Femur (tissue), 1 donor: ENCODE measurements around the gene MCM9.
"Not testable (repeated sequence)": the region's sequence is repeated elsewhere in the genome, so short reads cannot be mapped to it uniquely, and the experiment has no call there.

Source experiments
- DNase-seq: peaks from one replicate; pipeline ENCODE4 v3.0.0-alpha.2; 2017

The MCM9 gene

GRCh38 chr6:118860363-118860762 is 74.6 kb downstream of the MCM9 start:
- no peak for DNase-seq

- no peak for DNase-seq
Measured at GRCh38 chr6:118859517-118860064, 75.4 kb downstream of the MCM9 start.

GRCh38 chr6:118856301-118856700 is 78.7 kb downstream of the MCM9 start:
- no peak for DNase-seq

DNA sequence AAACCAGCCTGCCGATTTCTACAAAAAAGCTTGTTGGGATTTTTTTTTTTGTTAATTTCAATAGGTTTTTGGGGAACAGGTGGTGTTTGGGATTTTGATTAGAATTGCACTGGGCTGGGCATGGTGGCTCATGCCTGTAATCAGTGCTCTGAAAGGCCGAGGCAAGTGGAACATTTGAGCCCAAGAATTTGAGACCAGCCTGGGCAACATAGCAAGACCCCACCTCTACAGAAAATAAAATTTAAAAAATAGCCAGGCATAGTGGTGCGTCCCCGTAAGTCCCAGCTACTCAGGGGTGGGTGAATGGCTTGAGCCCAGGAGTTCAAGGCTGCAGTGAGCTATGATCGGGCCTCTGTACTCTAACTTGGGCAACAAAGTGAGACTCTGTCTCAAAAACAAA is 81.6 kb downstream of the MCM9 start:
- DNase-seq, result no peak

DNA sequence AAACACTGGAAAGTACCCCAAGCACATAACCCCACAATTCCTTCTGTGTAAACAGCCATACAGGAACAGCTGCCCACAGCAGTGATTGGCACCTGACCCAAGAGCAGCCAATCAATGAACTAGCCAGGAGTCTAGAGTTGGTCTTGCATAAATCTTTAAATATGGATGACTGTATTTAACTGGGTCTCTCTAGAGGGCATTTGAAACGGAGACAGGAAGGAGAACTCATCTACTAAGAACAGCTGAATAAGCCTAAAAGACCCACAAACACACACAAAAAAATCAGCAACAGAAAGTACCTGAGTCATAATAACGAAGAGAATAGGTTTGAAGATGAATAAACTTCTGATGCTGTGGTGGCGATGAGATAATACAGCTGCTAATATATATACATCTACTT is 90.0 kb downstream of the MCM9 start:
- DNase-seq, result no peak

GRCh38 chr6:118843685-118844390 is 91.1 kb downstream of the MCM9 start:
- no peak for DNase-seq

DNA sequence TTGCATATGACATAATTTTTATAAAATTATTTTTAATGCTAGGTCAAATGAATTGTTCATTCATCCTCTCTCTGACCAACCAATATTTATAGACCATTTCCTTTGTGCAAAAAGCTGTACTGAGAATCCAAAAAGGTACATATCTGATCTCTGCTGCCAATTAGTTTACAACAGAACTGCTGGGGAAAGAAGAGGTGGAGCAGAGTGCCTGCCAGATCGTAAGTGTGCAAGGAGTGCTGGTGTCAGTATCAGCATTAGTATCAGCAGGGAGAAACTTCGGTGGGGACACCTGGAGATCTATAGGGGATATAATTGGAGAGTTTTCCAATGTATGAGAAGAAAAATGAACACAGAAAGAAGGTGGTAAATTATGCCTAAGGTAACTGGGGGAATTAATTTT is 104.3 kb downstream of the MCM9 start:
- no peak for DNase-seq

GRCh38 chr6:118829817-118830478 is 105.0 kb downstream of the MCM9 start:
- no peak for DNase-seq

- no peak for DNase-seq
Measured at GRCh38 chr6:118826096-118826495, 108.9 kb downstream of the MCM9 start.

- DNase-seq, result no peak
Measured at GRCh38 chr6:118825661-118826060, 109.3 kb downstream of the MCM9 start.

GRCh38 chr6:118815495-118815894 is 119.5 kb downstream of the MCM9 start:
- no peak for DNase-seq

- DNase-seq, result no peak
Measured at GRCh38 chr6:118813775-118814174, 121.2 kb downstream of the MCM9 start.

DNA sequence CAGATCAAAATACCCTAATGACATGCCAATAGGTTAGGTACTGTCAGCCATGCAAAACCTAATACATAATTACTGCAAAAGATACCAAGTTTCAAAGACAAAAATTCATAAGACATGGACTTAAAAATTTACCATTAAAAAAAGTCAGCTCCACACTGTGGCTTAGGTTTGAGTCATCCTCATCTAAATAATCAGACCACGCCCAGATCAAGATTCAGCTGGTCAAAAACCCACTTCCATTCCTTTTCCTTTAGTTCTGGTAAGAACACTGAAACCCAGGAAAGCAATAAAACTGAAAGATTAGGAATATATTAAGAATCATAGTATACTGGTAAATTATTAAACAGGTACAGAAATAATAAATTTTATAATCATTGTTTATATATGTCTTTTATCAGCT is 122.0 kb downstream of the MCM9 start:
- DNase-seq, result no peak

DNA sequence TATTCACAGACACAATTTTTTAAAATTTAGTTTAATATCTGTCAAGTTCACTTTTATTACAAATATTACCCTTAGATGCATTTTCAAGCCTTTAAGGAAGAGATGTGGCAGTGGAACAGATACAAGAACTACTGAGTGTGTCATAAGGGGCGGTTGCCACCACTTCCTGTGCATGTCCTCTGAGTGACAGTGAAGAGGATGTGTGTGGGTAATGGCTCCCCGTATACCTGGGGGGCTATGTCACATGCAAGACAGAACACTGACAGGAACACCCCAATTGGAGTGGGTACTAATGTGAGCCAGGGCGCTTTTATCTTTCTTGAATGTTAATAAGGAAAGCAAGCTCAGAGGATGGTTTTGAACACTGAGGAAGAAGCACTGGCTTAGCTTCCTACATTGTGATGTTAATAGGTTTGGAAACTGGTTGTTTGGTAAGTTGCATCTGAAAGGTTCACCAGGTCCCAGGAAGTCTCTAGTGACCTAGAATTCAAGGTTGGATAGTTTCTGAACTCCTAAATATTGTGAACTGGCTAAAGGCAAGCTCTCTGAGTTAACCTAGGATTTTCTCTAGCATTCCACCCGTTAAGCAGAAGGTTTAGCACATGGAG is 124.4 kb downstream of the MCM9 start:
- DNase-seq, result peak; percentile 36

- no peak for DNase-seq
Measured at GRCh38 chr6:118808793-118809638, 125.9 kb downstream of the MCM9 start.

GRCh38 chr6:118804091-118804490 is 130.9 kb downstream of the MCM9 start:
- DNase-seq, result no peak

- no peak for DNase-seq
Measured at GRCh38 chr6:118801257-118801656, 133.7 kb downstream of the MCM9 start.

DNA sequence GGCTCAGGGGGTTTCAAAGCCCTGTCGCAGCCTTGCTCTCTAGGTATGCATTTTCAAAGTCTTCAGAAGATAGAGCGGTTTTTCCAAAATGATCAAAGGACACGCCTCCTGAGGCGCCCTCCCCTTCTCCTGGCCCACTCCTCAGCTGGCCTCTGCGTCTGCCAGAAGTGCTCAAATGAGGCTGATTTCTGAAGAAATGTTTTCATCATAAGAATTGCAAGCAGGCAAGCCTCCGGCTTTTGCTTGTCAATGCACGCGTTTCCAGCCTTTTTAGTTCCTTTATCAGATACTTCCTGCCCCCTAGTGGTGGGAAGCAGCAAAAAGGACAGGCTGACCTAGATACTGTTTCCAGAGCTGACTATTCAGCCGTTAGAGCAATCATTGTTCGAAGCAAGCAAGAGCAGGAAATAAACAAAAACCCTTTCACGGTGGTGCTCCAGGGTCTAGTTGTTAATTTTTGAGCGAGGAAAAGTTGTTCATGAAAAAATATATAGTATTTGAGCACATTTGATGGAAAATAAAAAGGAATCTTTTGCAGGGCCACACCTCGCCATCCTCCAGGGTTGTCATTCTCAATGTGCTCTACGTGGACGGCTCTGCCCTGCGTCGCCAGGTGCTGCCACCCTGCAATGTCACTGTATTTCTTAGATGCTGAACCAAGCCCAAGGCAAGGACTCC is 134.4 kb downstream of the MCM9 start:
- DNase-seq, result peak; percentile 87

- DNase-seq, result no peak
Measured at GRCh38 chr6:118799826-118800225, 135.1 kb downstream of the MCM9 start.

DNA sequence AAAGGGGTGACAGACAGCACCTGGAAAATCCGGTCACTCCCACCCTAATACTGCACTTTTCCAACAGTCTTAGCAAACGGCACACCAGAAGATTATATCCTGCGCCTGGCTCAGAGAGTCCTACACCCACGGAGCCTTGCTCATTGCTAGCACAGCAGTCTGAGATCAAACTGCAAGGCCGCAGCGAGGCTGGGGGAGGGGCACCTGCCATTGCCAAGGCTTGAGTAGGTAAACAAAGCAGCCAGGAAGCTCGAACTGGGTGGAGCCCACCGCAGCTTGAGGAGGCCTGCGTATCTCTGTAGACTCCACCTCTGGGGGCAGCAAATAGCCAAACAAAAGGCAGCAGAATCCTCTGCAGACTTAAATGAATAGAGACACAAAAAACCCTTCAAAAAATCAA is 138.4 kb downstream of the MCM9 start:
- not testable (repeated sequence) for DNase-seq

DNA sequence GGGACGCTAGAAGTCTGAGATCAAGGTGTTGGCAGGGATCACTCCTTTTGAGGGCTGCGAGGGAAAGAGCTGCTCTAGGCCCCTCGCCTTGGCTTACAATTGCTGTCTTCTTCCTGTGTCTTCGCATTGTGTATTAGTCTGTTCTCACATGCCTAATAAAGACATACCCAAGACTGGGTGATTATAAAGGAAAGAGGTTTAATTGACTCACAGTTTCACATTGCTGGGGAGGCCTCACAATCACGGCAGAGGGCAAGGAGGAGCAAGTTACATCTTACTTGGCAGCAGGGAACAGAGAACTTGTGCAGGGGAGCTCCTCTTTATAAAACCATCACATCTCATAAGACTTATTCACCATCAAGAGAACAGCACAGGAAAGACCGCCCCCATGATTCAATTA is 143.5 kb downstream of the MCM9 start:
- DNase-seq, result no peak

DNA sequence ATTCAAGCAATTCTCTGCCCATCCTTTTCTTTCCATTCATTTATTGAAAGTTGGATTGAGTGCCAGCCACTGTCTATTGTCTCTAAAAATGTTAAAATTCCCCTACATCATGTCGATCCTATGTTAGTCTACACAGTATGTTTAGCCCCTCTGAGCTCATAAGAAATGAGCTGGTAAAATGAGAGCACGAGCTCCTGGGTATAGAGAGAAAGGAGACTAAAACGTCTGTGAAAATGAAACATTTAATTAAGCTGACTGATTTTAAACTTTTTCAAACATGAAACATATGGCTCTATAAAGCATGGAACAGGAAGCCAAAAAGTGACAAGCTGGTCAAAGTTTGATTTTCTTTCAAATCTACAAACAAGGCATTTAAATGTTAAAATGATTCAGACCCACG is 145.0 kb downstream of the MCM9 start:
- DNase-seq, result no peak

GRCh38 chr6:118789419-118789818 is 145.5 kb downstream of the MCM9 start:
- no peak for DNase-seq
